K562 (cell line): ENCODE measurements around the gene UNC13C. TPM values are rescaled to one million over a fixed set of nuclear protein-coding genes. Genes with fewer than 3 reads are reported as not detected.

Experiments used
- ATAC-seq: fragments of 200-7000 bp; cut with Tn5 transposase; 3 replicates; pipeline ENCODE4 v1.9.1; 2020; ENCODE audit warnings: moderate library complexity
- BruUV-seq: library from RNA; stranded (reverse); fragments of 400-500 nt; replicated peaks from 2 replicates; lab custom pipeline; 2021; lab: Mats Ljungman, UMichigan
- CTCF ChIA-PET: fragments of 300-600 bp; formaldehyde crosslinking; extraction: SDS; loops from one replicate; lab custom pipeline; 2021; ENCODE audit warnings: low intra/inter-chr PET ratio; lab: Yijun Ruan, JAX
- POLR2A ChIA-PET: fragments of 300-600, 350-650 bp; sonication (Branson Sonifier 250); formaldehyde crosslinking; extraction: SDS; loops from one replicate; lab custom pipeline; 2021; ENCODE audit warnings: antibody characterized with exemption, inconsistent platforms; lab: Yijun Ruan, JAX
- DNase-seq, 4 experiments: peaks; one replicate each; pipeline versions ENCODE4 v3.0.0 to v3.0.0-alpha.2; 2011 to 2018; ENCODE audit warnings: low spot score in 3 of 4, mixed read lengths in 3 of 4; ENCODE audit errors: extremely low read depth in 1 of 4
- FAIRE-seq: peaks from 2 replicates; lab custom pipeline; 2011; peaks lifted over from hg19 to GRCh38; lab: Jason Lieb, UNC
- H2AFZ ChIP-seq: 2 replicates; pipeline ENCODE4 v1.6.0; 2011; ENCODE audit warnings: low read depth, low read length, control low read depth, inconsistent platforms
- H3K27ac ChIP-seq: fragments of 200-600 bp; 3 replicates; pipeline ENCODE4 v1.8.0; 2011; ENCODE audit warnings: low read depth, mild to moderate bottlenecking, control low read depth, inconsistent platforms, low read length, moderate library complexity, mixed read lengths; ENCODE audit errors: extremely low read depth
- H3K27me3 ChIP-seq, 2 experiments: fragments of 300-600 bp in 1 of 2; 2 replicates in 1 of 2; 3 replicates in 1 of 2; pipeline versions ENCODE4 v1.6.0 to v1.8.0; 2011; ENCODE audit warnings: inconsistent platforms in 2 of 2, low read length in 2 of 2, mild to moderate bottlenecking in 1 of 2, mixed read lengths in 1 of 2, moderate library complexity in 1 of 2; ENCODE audit not compliant: control insufficient read depth in 2 of 2, insufficient read depth in 2 of 2
- H3K36me3 ChIP-seq: fragments of 300-600 bp; 3 replicates; pipeline ENCODE4 v1.8.0; 2011; ENCODE audit warnings: mild to moderate bottlenecking, low read length, inconsistent platforms; ENCODE audit not compliant: control insufficient read depth, insufficient read depth
- H3K4me1 ChIP-seq, 2 experiments: fragments of 200-600 bp in 1 of 2; replicated peaks in 1 of 2; 2 replicates in 1 of 2; 3 replicates in 1 of 2; pipeline versions ENCODE4 v1.5.1 to v1.8.0; 2011; ENCODE audit warnings: inconsistent platforms in 2 of 2, low read length in 2 of 2, mild to moderate bottlenecking in 1 of 2, mixed read lengths in 1 of 2, moderate library complexity in 1 of 2; ENCODE audit not compliant: control insufficient read depth in 2 of 2, insufficient read depth in 2 of 2
- H3K4me2 ChIP-seq: 2 replicates; pipeline ENCODE4 v1.6.1; 2011; ENCODE audit warnings: low read length, control low read depth, inconsistent platforms, mixed read lengths; ENCODE audit not compliant: insufficient read depth
- H3K4me3 ChIP-seq: fragments of 200-600 bp; sonication (generic), shearing (Covaris generic); 2 replicates; pipeline ENCODE4 v1.5.1; 2016; ENCODE audit warnings: control low read depth, inconsistent platforms
- H3K79me2 ChIP-seq: fragments of 200-600 bp; 3 replicates; pipeline ENCODE4 v1.8.0; 2011; ENCODE audit warnings: low read length, inconsistent platforms; ENCODE audit not compliant: control insufficient read depth, insufficient read depth
- H3K9ac ChIP-seq, 2 experiments: 2 replicates each; pipeline versions ENCODE4 v1.6.0 to v1.6.1; 2011; ENCODE audit warnings: low read depth in 2 of 2, low read length in 2 of 2, control low read depth in 1 of 2, inconsistent platforms in 1 of 2, mild to moderate bottlenecking in 1 of 2, mixed read lengths in 1 of 2; ENCODE audit not compliant: insufficient read depth in 1 of 2
- H3K9me1 ChIP-seq: one replicate; pipeline ENCODE4 v1.6.0; 2011; ENCODE audit warnings: inconsistent platforms, mild to moderate bottlenecking, low read length, moderate library complexity; ENCODE audit not compliant: control insufficient read depth, insufficient read depth
- H3K9me3 ChIP-seq: replicated peaks from 2 replicates; pipeline ENCODE4 v1.5.1; 2011; ENCODE audit warnings: low read depth, low read length, inconsistent platforms; ENCODE audit not compliant: control insufficient read depth, insufficient read depth
- H4K20me1 ChIP-seq: replicated peaks from 2 replicates; pipeline ENCODE4 v1.6.1; 2011; ENCODE audit warnings: low read length, inconsistent platforms, mixed read lengths; ENCODE audit not compliant: control insufficient read depth, insufficient read depth
- CEBPB ChIP-seq: fragments of 450-650 bp; IDR thresholded peaks from 2 replicates; pipeline ENCODE4 v1.6.1; 2016; ENCODE audit warnings: missing genetic modification characterization, missing compliant biosample characterization
- CREB5 ChIP-seq: fragments of 250-450 bp; sonication (Bioruptor Pico); IDR thresholded peaks from 2 replicates; pipeline ENCODE4 v1.5.0; 2020; ENCODE audit warnings: mild to moderate bottlenecking
- CSDE1 ChIP-seq, 2 experiments: fragments of 450-650 bp; IDR thresholded peaks; 2 replicates each; pipeline ENCODE4 v1.6.1; 2016; ENCODE audit warnings: mild to moderate bottlenecking in 1 of 2
- HNRNPL ChIP-seq: fragments of 200-400 bp; formaldehyde crosslinking; IDR thresholded peaks from 2 replicates; pipeline ENCODE4 v1.6.1; 2017; ENCODE audit warnings: low read depth, mild to moderate bottlenecking, low read length
- NCOA6 ChIP-seq: fragments of 450-650 bp; IDR thresholded peaks from 2 replicates; pipeline ENCODE4 v1.6.1; 2017; ENCODE audit warnings: mild to moderate bottlenecking
- POU5F1 ChIP-seq: fragments of 150-350 bp; IDR thresholded peaks from 2 replicates; pipeline ENCODE4 v1.6.1; 2014; ENCODE audit warnings: borderline replicate concordance, low read length, low read depth, mild to moderate bottlenecking; ENCODE audit not compliant: partially characterized antibody
- SP2 ChIP-seq: IDR thresholded peaks from 2 replicates; pipeline ENCODE4 v1.6.1; 2011; ENCODE audit warnings: mild to moderate bottlenecking, low read depth, low read length, moderate library complexity; ENCODE audit not compliant: poor library complexity, severe bottlenecking; ENCODE audit errors: extremely low read depth
- TRIM24 ChIP-seq, 2 experiments: fragments of 450-650 bp; IDR thresholded peaks; 2 replicates each; pipeline ENCODE4 v1.6.1; 2016
- ZBTB49 ChIP-seq: sonication (generic); formaldehyde crosslinking; IDR thresholded peaks from 2 replicates; pipeline ENCODE4 v1.8.0; 2022; ENCODE audit warnings: missing genetic modification reagents, mild to moderate bottlenecking, borderline replicate concordance
- ZC3H4 ChIP-seq: sonication (generic); formaldehyde crosslinking; IDR thresholded peaks from 2 replicates; pipeline ENCODE4 v1.9.0; 2021; ENCODE audit warnings: missing genetic modification reagents, borderline replicate concordance
- ZFP91 ChIP-seq: sonication (generic); formaldehyde crosslinking; IDR thresholded peaks from 2 replicates; pipeline ENCODE4 v1.8.0; 2022; ENCODE audit warnings: mild to moderate bottlenecking, missing genetic modification reagents
- ZNF408 ChIP-seq: fragments of 250-450 bp; sonication (Bioruptor Pico); IDR thresholded peaks from 2 replicates; pipeline ENCODE4 v1.4.0; 2020; ENCODE audit warnings: low read depth, mild to moderate bottlenecking, moderate library complexity
- WGBS: fragments of 100-300 bp; shearing (Covaris generic); methylation state at CpG from one replicate; pipeline ENCODE4 v1.1.6; 2016; ENCODE audit warnings: low coverage, mixed read lengths; ENCODE audit not compliant: insufficient coverage; ENCODE audit errors: missing lambda C conversion rate; 5-methylcytosine and 5-hydroxymethylcytosine counted together
- in situ Hi-C: fragments of 300-500 bp; cut with MboI; formaldehyde crosslinking; loops from 4 replicates; pipeline ENCODE4 v1.15.0; 2018; ENCODE audit warnings: inconsistent platforms, mixed read lengths
- intact Hi-C: fragments of 100-400 bp; cut with micrococcal nuclease; formaldehyde crosslinking; loops from 2 replicates; pipeline ENCODE4 v1.14.2; 2022
- polyA plus RNA-seq, 8 experiments: library from polyadenylated mRNA; depleted of rRNA in 4 of 8; stranded (reverse) in 5 of 8; unstranded in 3 of 8; fragments of >200 nt; fragmentation: Nextera tagmentation in 2 of 8; fragmentation: Illumina TruSeq in 1 of 8; extraction: Ambion mirVana in 2 of 8; extraction: Trizol in 1 of 8; gene quantifications; 2 replicates each; pipeline versions ENCODE4 v1.2.1 to v1.2.3, GENCODE V29; 2011 to 2014; ENCODE audit warnings: inconsistent platforms in 1 of 8, missing spikeins in 1 of 8
- total RNA-seq, 7 experiments: library from RNA; depleted of rRNA in 6 of 7; stranded (reverse); fragments of >200 nt in 6 of 7; fragmentation: Illumina TruSeq in 2 of 7; extraction: Trizol in 2 of 7; gene quantifications; 2 replicates each; pipeline versions ENCODE4 v1.2.1 to v1.2.3, GENCODE V29; 2011 to 2021; ENCODE audit warnings: low replicate concordance in 1 of 7

The UNC13C gene
- total and polyA plus RNA-seq, 9 of the 15 experiments (the other 6 are each of a cell fraction or from before 2014, with no cell fraction given): not detected

- no peaks in the 10 kb centered on the region for H3K36me3 ChIP-seq
- CTCF ChIA-PET: no interaction called here
- H3K9ac ChIP-seq: no peak overlapping the region
- POLR2A ChIA-PET: no interaction called here
- 0% methylated on average over 2 of the region's 2 CpGs for WGBS
- H3K4me2 ChIP-seq: no peak overlapping the region
- H3K27ac ChIP-seq: no peak overlapping the region
- H4K20me1 ChIP-seq: no peaks in the 10 kb centered on the region
- no peaks in the 10 kb centered on the region for H3K27me3 ChIP-seq
- intact Hi-C loops: no loop called here
- no TSS peak for BruUV-seq
- H2AFZ ChIP-seq: no peak overlapping the region
- no peaks in the 10 kb centered on the region for H3K9me3 ChIP-seq
- no peak for DNase-seq
- in situ Hi-C loops: no loop called here
- no peaks in the 10 kb centered on the region for H3K4me1 ChIP-seq
- no peak for FAIRE-seq
- no peak for ATAC-seq
- H3K9me1 ChIP-seq: no peaks in the 10 kb centered on the region
- H3K4me3 ChIP-seq: no peak overlapping the region
- no peaks in the 10 kb centered on the region for H3K79me2 ChIP-seq
- no peak for TF ChIP-seq CSDE1 (IDR thresholded peaks at IDR 0.05)
These were observed 110.6 kb downstream of the UNC13C start for GRCh38 chr15:54088837-54089236.

DNA sequence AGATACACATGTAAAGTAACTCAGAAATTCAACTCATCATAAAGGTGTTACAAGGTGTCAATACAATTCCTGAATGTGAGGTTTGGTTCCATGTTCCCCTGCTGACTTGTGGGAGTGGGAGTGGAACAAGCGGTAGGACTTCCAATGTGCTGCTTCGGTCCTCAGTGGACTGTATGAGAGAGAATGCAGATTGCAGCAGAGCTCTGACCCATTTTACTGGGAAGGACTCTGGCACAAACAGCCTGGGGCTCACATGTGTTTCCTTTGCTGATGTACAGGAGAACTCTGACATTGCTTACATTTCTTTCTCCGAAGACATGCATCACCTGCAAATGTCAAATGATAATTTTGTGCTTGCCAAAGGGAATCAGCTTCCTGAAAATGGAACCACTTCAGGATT is 111.5 kb downstream of the UNC13C start:
- Histone ChIP-seq H3K4me2 (no peak overlapping the region), H3K27ac (no peak overlapping the region), H3K27me3 (no peaks in the 10 kb centered on the region), H3K9me1 (no peaks in the 10 kb centered on the region), H3K9ac (no peak overlapping the region), H4K20me1 (no peaks in the 10 kb centered on the region), H3K4me3 (no peak overlapping the region), H3K4me1 (no peaks in the 10 kb centered on the region), H2AFZ (no peak overlapping the region), H3K36me3 (no peaks in the 10 kb centered on the region), H3K79me2 (no peaks in the 10 kb centered on the region), H3K9me3 (no peaks in the 10 kb centered on the region)
- DNase-seq: no peak
- no TSS peak for BruUV-seq
- intact Hi-C loops (no loop called here), in situ Hi-C loops (no loop called here)
- POLR2A ChIA-PET: no interaction called here
- CTCF ChIA-PET: no interaction called here
- 0% methylated on average over 3 of the region's 3 CpGs for WGBS
- no peak for ATAC-seq
- no peak for FAIRE-seq
- TF ChIP-seq CEBPB (tag) (no peak), SP2 (no peak), ZNF408 (CRISPR knock-in tag) (no peak), CREB5 (CRISPR knock-in tag) (no peak), POU5F1 (no peak), HNRNPL (no peak), ZC3H4 (CRISPR knock-in tag) (no peak), ZFP91 (CRISPR knock-in tag) (no peak), NCOA6 (no peak), TRIM24 (IDR thresholded peaks at IDR 0.05) (no peak), ZBTB49 (CRISPR knock-in tag) (no peak)
